HG02870 (cell line): ENCODE data around the gene OLIG1.

Experiments used
- ATAC-seq: cut with Tn5 transposase; IDR thresholded peaks from one replicate; pipeline ENCODE4 v1.9.1; 2021; ENCODE audit warnings: mild to moderate bottlenecking, moderate library complexity; ENCODE audit not compliant: unreplicated experiment

OLIG1 gene

DNA sequence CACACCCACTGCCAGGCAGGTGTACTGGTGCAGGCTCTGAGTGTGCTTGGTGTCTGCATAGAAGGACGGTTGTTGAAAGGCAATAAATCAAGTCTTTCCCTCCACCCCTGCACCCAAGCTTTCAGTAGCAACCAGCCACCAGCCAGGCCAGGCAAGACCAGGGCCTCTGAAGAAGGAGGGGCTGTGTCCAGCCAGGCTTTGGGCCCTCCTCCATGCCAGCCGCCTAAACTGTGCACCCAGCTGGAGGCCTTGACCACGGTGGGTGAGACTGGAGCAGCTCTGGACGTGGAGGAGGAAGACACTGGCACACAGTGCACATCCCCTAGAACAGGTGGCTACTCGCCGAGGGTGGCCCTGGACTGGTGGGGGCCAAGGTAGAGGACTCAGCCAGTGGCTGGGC, 39.3 kb upstream of the OLIG1 start:
- no peak for ATAC-seq

DNA sequence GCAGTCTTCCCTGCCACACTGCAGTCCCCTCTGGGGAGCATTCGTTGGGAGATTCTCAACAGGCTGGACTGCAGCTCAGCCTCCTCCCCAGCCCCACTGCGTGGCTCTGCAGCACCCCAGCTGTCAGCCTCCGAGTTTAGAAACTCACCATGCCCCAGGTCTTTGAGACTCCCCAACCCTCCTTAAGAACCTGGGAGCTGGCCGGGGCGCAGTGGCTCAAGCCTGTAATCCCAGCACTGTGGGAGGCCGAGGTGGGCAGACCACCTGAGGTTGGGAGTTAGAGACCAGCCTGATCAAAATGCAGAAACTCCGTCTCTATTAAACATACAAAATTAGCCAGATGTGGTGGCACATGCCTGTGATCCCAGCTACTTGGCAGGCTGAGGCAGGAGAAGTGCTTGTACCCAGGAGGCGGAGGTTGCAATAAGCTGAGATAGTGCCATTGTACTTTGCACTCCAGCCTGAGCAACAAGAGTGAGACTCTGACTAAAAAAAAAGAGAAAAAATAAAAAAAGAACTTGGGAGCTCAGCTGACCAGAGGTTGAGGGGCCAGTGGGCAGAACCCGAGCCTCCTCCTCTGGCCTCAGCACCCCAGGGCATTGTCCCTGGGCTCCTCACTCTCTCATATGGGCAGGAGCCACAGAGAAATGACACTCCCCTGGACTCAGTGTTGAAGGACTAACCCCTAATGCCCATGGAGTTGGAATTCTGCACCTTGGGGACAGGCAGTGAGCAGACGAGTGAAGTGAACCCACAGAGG, 38.6 kb upstream of the OLIG1 start:
- no peak for ATAC-seq

GRCh38 chr21:33032434-33033047, 37.4 kb upstream of the OLIG1 start:
- no peak for ATAC-seq

GRCh38 chr21:33033094-33033951, 36.6 kb upstream of the OLIG1 start:
- ATAC-seq = no peak

DNA sequence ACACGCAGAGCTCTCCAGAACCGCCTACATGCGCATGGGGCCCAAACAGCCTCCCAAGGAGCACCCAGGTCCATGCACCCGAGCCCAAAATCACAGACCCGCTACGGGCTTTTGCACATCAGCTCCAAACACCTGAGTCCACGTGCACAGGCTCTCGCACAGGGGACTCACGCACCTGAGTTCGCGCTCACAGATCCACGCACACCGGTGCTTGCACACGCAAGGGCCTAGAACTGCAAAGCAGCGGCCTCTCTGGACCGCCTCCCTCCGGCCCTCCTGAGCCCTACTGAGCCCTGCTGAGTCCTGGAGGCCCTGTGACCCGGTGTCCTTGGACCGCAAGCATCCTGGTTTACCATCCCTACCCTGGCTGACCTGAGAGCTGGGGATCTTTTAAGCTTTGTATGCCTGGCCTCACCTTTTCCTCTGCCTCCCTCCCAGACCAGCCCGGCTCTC, 36.0 kb upstream of the OLIG1 start:
- ATAC-seq = no peak

GRCh38 chr21:33035147-33035546, 34.8 kb upstream of the OLIG1 start:
- ATAC-seq = no peak

GRCh38 chr21:33036430-33037162, 33.3 kb upstream of the OLIG1 start:
- no peak for ATAC-seq

DNA sequence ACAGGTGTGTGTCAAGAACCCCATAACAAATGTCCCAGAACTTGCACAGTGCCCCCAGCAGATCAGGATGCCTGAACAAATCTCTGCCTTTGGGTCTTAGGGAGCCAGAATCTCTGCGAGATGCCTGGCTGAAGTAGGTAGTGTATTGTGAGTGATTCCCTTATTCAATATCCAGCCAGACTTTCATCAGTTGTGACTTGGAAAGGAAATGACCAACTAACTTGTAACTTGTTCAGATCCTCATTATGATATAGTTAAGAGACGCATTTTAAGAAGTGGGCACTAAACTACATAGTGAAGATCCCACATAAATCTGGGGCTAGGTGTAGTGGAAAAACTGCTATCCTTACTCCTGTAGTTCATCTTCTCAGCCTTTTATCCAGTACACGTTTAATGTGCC, 32.4 kb upstream of the OLIG1 start:
- no peak for ATAC-seq

DNA sequence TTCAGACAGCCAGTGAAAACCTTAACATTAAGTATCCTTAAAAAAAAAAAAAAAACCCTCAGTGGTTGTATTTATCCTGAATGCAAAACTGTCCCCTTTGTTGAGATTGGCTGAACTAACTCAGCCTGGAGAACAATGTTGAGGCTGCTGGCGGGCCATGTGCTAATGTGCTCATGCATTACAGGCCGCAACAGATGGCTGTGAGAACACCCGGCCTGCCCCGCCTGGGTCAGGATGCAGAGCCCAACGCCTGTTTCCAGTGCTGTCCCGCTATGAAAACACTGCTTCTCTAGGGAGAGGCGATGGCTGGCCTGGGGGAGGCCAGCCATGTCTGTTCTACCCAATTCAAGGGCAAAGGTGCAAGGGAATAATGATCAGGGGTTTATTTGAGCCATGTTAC, 30.4 kb upstream of the OLIG1 start:
- ATAC-seq = no peak

DNA sequence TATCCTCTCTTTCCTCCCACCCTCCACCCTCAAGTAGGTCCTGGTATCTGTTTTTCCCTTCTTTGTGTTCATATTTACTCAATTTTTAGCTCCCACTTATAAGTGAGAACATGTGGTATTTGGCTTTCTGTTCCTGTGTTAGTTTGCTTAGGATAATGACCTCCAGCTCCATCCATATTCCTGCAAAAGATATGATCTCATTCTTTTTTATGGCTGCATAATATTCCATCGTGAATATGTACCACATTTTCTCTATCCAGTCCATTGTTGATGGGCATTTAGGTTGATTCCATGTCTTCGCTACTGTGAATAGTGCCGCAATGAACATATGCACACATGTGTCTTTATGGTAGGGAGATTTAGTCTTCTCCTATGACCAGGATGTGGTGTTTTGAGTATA, 29.7 kb upstream of the OLIG1 start:
- no peak for ATAC-seq

- ATAC-seq = no peak
Observed at GRCh38 chr21:33041981-33042380, 28.0 kb upstream of the OLIG1 start.

- ATAC-seq = no peak
Observed at GRCh38 chr21:33042812-33043211, 27.1 kb upstream of the OLIG1 start.

DNA sequence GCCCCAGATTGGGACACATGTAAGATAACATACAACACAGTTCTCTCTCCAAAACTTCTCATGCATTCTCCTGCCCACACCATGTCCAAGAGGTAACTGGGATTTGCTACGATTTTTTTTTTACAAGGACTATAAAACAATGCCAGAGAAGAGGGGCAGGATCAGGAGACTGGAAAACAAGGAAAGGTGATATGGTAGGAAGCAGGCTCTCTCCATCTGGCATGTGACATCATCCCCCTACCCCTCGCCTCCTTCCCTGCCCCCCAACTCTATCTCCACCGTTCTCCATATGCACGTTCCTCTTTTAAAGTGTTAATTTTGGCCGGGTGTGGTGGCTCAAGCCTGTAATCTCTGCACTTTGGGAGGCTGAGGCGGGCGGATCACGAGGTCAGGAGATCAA, 23.5 kb upstream of the OLIG1 start:
- no peak for ATAC-seq

DNA sequence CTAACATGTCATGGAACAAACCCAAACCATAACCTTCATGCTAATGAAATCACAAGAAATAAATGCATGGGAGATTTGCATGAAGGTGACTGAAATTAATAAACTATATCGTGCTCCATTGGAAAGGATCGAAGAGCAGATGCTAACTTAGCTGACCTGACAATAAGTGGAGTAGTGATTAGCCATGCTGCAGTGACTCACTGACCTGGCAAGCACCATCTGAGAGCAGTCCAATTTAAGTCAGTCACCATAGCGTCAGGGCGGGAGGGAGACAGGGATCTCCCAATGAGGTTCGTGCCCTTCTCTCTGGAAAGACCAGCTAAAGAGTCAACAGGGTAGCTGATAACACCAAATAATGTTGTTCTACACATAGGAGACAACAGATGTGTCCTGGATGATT, 22.7 kb upstream of the OLIG1 start:
- no peak for ATAC-seq

DNA sequence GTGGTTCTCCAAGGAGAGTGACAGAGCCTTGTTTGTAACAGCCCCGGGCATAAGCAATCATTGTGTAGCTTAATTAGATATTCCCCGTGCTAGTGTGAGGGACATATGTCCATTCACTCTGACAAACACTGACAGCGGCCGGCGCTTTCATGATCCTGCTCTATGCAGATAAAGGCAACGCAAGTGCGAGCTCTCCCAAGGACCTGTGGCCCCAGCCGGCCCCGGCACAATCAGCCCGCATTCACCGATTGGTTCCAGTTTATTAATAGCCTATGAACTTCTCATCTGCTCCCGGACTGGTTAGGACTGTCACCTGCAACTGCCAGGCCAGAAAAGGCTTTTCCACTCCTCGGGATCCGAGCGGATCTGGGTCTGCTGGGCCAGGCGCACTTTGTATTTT, 18.0 kb upstream of the OLIG1 start:
- ATAC-seq = no peak

DNA sequence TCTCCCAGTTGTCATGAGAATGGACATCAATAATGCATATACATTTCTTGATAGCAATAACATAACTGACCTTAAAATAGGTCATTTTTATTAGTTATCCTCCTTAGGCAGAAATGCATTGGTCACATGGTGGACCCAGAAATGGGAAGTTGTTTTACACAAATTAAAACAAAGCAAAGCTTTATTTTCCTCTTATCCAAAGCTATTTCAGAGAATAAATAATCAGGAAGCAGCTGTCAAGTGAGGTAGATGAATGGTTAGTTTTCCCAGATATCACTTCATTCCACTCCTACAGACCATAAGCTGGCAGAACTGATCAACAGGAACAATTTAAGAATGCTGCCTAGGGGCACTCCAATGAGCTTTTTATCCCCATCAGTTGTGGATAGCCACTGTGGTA, 16.0 kb upstream of the OLIG1 start:
- no peak for ATAC-seq

DNA sequence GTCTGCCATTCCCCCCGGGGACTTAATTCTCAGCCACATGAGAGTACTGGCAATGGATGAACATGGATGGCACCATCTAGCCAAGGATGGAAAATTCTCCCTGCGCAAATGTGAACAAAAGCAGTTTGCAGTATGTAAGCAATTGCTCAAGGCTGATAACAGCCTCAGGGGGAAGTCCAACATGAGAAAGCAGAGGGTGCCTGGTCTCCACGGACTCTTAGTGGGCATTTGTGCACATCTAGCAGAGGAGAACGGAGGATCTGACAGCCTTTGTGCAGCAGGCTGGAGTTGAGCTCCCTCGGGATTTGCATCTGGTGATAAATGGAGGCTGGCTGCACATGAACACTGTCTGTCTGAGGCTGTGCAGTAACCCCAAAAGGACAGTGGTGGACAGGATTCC, 13.9 kb upstream of the OLIG1 start:
- no peak for ATAC-seq

- no peak for ATAC-seq
Observed at GRCh38 chr21:33057385-33057940, 12.5 kb upstream of the OLIG1 start.

GRCh38 chr21:33058527-33058926, 11.4 kb upstream of the OLIG1 start:
- no peak for ATAC-seq

- no peak for ATAC-seq
Observed at GRCh38 chr21:33058957-33059356, 11.0 kb upstream of the OLIG1 start.

GRCh38 chr21:33059380-33059841, 10.5 kb upstream of the OLIG1 start:
- ATAC-seq = no peak
